ENCODE data around the gene TMBIM4. TPM values are rescaled to one million over a fixed set of nuclear protein-coding genes. Genes with fewer than 3 reads are reported as not detected.

Gene TMBIM4
- total and polyA plus RNA-seq, 2 of the 4 experiments (the other 2 are of a cell fraction): 38.7 to 59.3 TPM

GRCh38 chr12:66149702-66150398 is 19.9 kb downstream of the TMBIM4 start:
- no peak overlapping the region for H2BK120ac ChIP-seq (ENCODE audit: low read depth, low read length)
- no CpG with 5 or more reads among the region's 5 CpGs for WGBS, 2 experiments (ENCODE audit: extremely low coverage in 2 of 2, insufficient read length in 1 of 2)
- H3K27me3 ChIP-seq (ENCODE audit: control insufficient read depth, insufficient read depth, low read length): no peaks in the 10 kb centered on the region
- DNase-seq (no peak), ATAC-seq (ENCODE audit: low read depth) (no peak)
- CTCF ChIA-PET: no interaction called here
- no peak overlapping the region for H3K4me2 ChIP-seq (ENCODE audit: low read depth, low read length)
- H3K23ac ChIP-seq (ENCODE audit: low read depth, low read length): no peak overlapping the region
- H3K9me3 ChIP-seq (ENCODE audit: control insufficient read depth, insufficient read depth, low read length): no peaks in the 10 kb centered on the region
- H2AK9ac ChIP-seq (replicated peaks; ENCODE audit: low read depth, low read length, poor library complexity): no peak overlapping the region
- H3K9ac ChIP-seq (ENCODE audit: low read depth, low read length): no peak overlapping the region
- in situ Hi-C loops (cut with MboI; ENCODE audit: low sequenced_read_pairs) (loop anchor here (25.0 kb wide), 1 partner anchor 262 kb away; no protein-coding TSS in a partner anchor), dilution Hi-C loops (cut with HindIII; ENCODE audit: low sequenced_read_pairs, unreplicated experiment) (no loop called here), intact Hi-C loops (cut with micrococcal nuclease) (loop anchor here (5.0 to 10.0 kb wide), 3 partner anchors 257 to 1925 kb away; partner anchors contain the start of gene KICS2)
- no peak overlapping the region for H4K91ac ChIP-seq (ENCODE audit: insufficient read depth, low read depth, low read length)
- H4K20me1 ChIP-seq (ENCODE audit: insufficient read depth, low read length): no peaks in the 10 kb centered on the region; the same call in 1 of the 2 replicates
- H3K4me1 ChIP-seq (ENCODE audit: control insufficient read depth, insufficient read depth, low read length): no peaks in the 10 kb centered on the region
- H3K27ac ChIP-seq (ENCODE audit: insufficient read depth, low read length): no peak overlapping the region
- TF ChIP-seq NFE2L2 (IDR thresholded peaks at IDR 0.05; ENCODE audit: low read depth, low read length) (no peak), RCOR1 (IDR thresholded peaks at IDR 0.05; ENCODE audit: insufficient replicate concordance, low read length) (no peak), RAD21 (IDR thresholded peaks at IDR 0.05; ENCODE audit: low read length) (no peak), POLR2A (IDR thresholded peaks at IDR 0.05; ENCODE audit: low read depth, low read length) (no peak), FOS (IDR thresholded peaks at IDR 0.05; ENCODE audit: low read depth, low read length) (no peak), RFX5 (IDR thresholded peaks at IDR 0.05; ENCODE audit: low read depth, low read length) (no peak), CHD1 (IDR thresholded peaks at IDR 0.05; ENCODE audit: low read depth, low read length) (no peak), BHLHE40 (IDR thresholded peaks at IDR 0.05; ENCODE audit: low read depth, low read length) (no peak), SMC3 (IDR thresholded peaks at IDR 0.05; ENCODE audit: low read depth, low read length) (no peak), MXI1 (IDR thresholded peaks at IDR 0.05; ENCODE audit: borderline replicate concordance, low read depth, low read length) (no peak), MAZ (IDR thresholded peaks at IDR 0.05; ENCODE audit: borderline replicate concordance, low read depth, low read length) (no peak), CEBPB (IDR thresholded peaks at IDR 0.05; ENCODE audit: low read depth, low read length) (no peak), MAFK (IDR thresholded peaks at IDR 0.05; ENCODE audit: low read depth, low read length) (no peak)
- TF ChIP-seq, protein P1, sequence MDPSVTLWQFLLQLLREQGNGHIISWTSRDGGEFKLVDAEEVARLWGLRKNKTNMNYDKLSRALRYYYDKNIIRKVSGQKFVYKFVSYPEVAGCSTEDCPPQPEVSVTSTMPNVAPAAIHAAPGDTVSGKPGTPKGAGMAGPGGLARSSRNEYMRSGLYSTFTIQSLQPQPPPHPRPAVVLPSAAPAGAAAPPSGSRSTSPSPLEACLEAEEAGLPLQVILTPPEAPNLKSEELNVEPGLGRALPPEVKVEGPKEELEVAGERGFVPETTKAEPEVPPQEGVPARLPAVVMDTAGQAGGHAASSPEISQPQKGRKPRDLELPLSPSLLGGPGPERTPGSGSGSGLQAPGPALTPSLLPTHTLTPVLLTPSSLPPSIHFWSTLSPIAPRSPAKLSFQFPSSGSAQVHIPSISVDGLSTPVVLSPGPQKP (IDR thresholded peaks at IDR 0.05; ENCODE audit: borderline replicate concordance, low read depth, low read length): no peak
- TF ChIP-seq, protein P2, sequence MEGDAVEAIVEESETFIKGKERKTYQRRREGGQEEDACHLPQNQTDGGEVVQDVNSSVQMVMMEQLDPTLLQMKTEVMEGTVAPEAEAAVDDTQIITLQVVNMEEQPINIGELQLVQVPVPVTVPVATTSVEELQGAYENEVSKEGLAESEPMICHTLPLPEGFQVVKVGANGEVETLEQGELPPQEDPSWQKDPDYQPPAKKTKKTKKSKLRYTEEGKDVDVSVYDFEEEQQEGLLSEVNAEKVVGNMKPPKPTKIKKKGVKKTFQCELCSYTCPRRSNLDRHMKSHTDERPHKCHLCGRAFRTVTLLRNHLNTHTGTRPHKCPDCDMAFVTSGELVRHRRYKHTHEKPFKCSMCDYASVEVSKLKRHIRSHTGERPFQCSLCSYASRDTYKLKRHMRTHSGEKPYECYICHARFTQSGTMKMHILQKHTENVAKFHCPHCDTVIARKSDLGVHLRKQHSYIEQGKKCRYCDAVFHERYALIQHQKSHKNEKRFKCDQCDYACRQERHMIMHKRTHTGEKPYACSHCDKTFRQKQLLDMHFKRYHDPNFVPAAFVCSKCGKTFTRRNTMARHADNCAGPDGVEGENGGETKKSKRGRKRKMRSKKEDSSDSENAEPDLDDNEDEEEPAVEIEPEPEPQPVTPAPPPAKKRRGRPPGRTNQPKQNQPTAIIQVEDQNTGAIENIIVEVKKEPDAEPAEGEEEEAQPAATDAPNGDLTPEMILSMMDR (conservative IDR thresholded peaks at IDR 0.05; ENCODE audit: low read depth, low read length): no peak
- TF ChIP-seq, protein P3, sequence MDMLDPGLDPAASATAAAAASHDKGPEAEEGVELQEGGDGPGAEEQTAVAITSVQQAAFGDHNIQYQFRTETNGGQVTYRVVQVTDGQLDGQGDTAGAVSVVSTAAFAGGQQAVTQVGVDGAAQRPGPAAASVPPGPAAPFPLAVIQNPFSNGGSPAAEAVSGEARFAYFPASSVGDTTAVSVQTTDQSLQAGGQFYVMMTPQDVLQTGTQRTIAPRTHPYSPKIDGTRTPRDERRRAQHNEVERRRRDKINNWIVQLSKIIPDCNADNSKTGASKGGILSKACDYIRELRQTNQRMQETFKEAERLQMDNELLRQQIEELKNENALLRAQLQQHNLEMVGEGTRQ (IDR thresholded peaks at IDR 0.05; ENCODE audit: low read depth, low read length): no peak
- H3K79me1 ChIP-seq (ENCODE audit: low read depth in 1 of 2, low read length in 2 of 2): peaks cover 7 to 13% of the 10 kb centered on the region in 2 experiments; a peak in 3 of 4 replicates
- no peak overlapping the region for H4K5ac ChIP-seq (ENCODE audit: low read depth, low read length)
- no peak overlapping the region for H2BK20ac ChIP-seq (ENCODE audit: low read depth, low read length)
- H3K9me1 ChIP-seq (ENCODE audit: insufficient read depth, low read length): no peaks in the 10 kb centered on the region
- no peak overlapping the region for H2BK15ac ChIP-seq (ENCODE audit: low read depth, low read length)
- no peak overlapping the region for H2AK5ac ChIP-seq (ENCODE audit: low read depth, low read length)
- H3K14ac ChIP-seq (replicated peaks; ENCODE audit: low read depth, low read length): no peak overlapping the region
- no peak overlapping the region for H3K4ac ChIP-seq (ENCODE audit: low read depth, low read length)
- peaks cover 7% of the 10 kb centered on the region for H3K36me3 ChIP-seq (ENCODE audit: control insufficient read depth, insufficient read depth, low read length)
- H3K18ac ChIP-seq (ENCODE audit: low read depth, low read length): no peak overlapping the region
- POLR2A ChIA-PET (ENCODE audit: unreplicated experiment): no interaction called here
- H2AFZ ChIP-seq (replicated peaks; ENCODE audit: low read length, poor library complexity): no peak overlapping the region
- H2BK5ac ChIP-seq (ENCODE audit: low read depth, low read length, poor library complexity, severe bottlenecking): no peak overlapping the region
- H3K56ac ChIP-seq (ENCODE audit: extremely low read depth, insufficient read depth, low read length): no peak overlapping the region
- H4K8ac ChIP-seq (ENCODE audit: low read depth in 2 of 2, low read length in 2 of 2): no peak overlapping the region
- no TSS peak for BruUV-seq (replicated peaks)
- no peak overlapping the region for H3K4me3 ChIP-seq (ENCODE audit: insufficient read depth, low read depth, low read length)

Data from IMR-90 (cell line).